Fibroblast of skin of left quadriceps (primary cell): Measurements from ENCODE around the gene KCNJ12.

Experiments used
- DNase-seq, 2 experiments: peaks; one replicate each; pipeline ENCODE4 v3.0.0-alpha.2; 2013; ENCODE audit warnings: low read depth in 2 of 2

Gene KCNJ12

GRCh38 chr17:21368545-21369246 lies 7.5 kb upstream of the KCNJ12 start:
- no peak for DNase-seq

- no peak for DNase-seq
Measured at GRCh38 chr17:21369395-21369794, 6.8 kb upstream of the KCNJ12 start.

GRCh38 chr17:21370430-21370829 lies 5.7 kb upstream of the KCNJ12 start:
- DNase-seq: no peak

GRCh38 chr17:21371511-21372081 lies 4.6 kb upstream of the KCNJ12 start:
- no peak for DNase-seq

GRCh38 chr17:21372256-21372954 lies 3.8 kb upstream of the KCNJ12 start:
- DNase-seq: no peak

GRCh38 chr17:21373036-21373435 lies 3.1 kb upstream of the KCNJ12 start:
- no peak for DNase-seq

- DNase-seq: no peak
Measured at GRCh38 chr17:21373696-21374440, 2.3 kb upstream of the KCNJ12 start.

- DNase-seq: no peak
Measured at GRCh38 chr17:21374441-21375161, 1.6 kb upstream of the KCNJ12 start.

GRCh38 chr17:21375162-21375560 lies 996 bp upstream of the KCNJ12 start:
- DNase-seq: no peak

GRCh38 chr17:21375757-21376080 lies 438 bp upstream of the KCNJ12 start:
- DNase-seq: no peak

GRCh38 chr17:21376759-21377690 lies 868 bp downstream of the KCNJ12 start:
- DNase-seq: no peak

GRCh38 chr17:21377705-21378396 lies 1.7 kb downstream of the KCNJ12 start:
- no peak for DNase-seq

- no peak for DNase-seq
Measured at GRCh38 chr17:21378553-21378952, 2.4 kb downstream of the KCNJ12 start.

GRCh38 chr17:21379080-21379711 lies 3.0 kb downstream of the KCNJ12 start:
- DNase-seq: no peak

GRCh38 chr17:21380659-21381058 lies 4.5 kb downstream of the KCNJ12 start:
- DNase-seq: no peak

GRCh38 chr17:21381076-21381706 lies 5.0 kb downstream of the KCNJ12 start:
- DNase-seq: no peak

- no peak for DNase-seq
Measured at GRCh38 chr17:21382560-21383495, 6.7 kb downstream of the KCNJ12 start.

- DNase-seq: no peak
Measured at GRCh38 chr17:21385281-21385845, 9.2 kb downstream of the KCNJ12 start.
